Measurements from ENCODE around the gene EREG. TPM values are rescaled to one million over a fixed set of nuclear protein-coding genes. Genes with fewer than 3 reads are reported as not detected.

Gene EREG
- total and polyA plus RNA-seq, 9 of the 15 experiments (the other 6 are each of a cell fraction or from before 2014, with no cell fraction given), result 0.97 to 7.3 (median 2.5) TPM

GRCh38 chr4:74327762-74328161, 37.2 kb upstream of the EREG start:
- Histone ChIP-seq H3K27me3 (ENCODE audit: control insufficient read depth in 2 of 2, insufficient read depth in 2 of 2, low read length in 2 of 2) (no peaks in the 10 kb centered on the region), H3K36me3 (ENCODE audit: control insufficient read depth, insufficient read depth, low read length) (peaks cover 6% of the 10 kb centered on the region; the same call in 2 of the 3 replicates), H3K4me3 (peak overlapping the region; percentile 36), H3K4me1 (replicated peaks in 1 of 2; ENCODE audit: control insufficient read depth in 2 of 2, insufficient read depth in 2 of 2, low read length in 2 of 2) (peaks cover 0 to 36% of the 10 kb centered on the region in 2 experiments; a peak in 3 of 5 replicates), H2AFZ (ENCODE audit: low read depth, low read length) (peak overlapping the region; percentile 22; the same call in 1 of the 2 replicates), H3K9me1 (ENCODE audit: control insufficient read depth, insufficient read depth, low read length) (no peaks in the 10 kb centered on the region), H3K27ac (ENCODE audit: extremely low read depth, low read depth, low read length) (peak overlapping the region; percentile 83), H3K4me2 (ENCODE audit: insufficient read depth, low read length) (peak overlapping the region; percentile 65), H3K9ac (ENCODE audit: insufficient read depth in 1 of 2, low read depth in 2 of 2, low read length in 2 of 2) (peak overlapping the region in 1 of 2 experiments; percentile 70; a peak in 2 of 4 replicates), H3K79me2 (ENCODE audit: control insufficient read depth, insufficient read depth, low read length) (peaks cover 78% of the 10 kb centered on the region), H4K20me1 (replicated peaks; ENCODE audit: control insufficient read depth, insufficient read depth, low read length) (no peaks in the 10 kb centered on the region), H3K9me3 (replicated peaks; ENCODE audit: control insufficient read depth, insufficient read depth, low read depth, low read length) (no peaks in the 10 kb centered on the region)
- in situ Hi-C loops (cut with MboI) (no loop called here), intact Hi-C loops (cut with micrococcal nuclease) (loop anchor here (5.0 kb wide), 1 partner anchor 120 kb away; the partner anchor contains the start of gene AREG)
- no peak for FAIRE-seq
- BruUV-seq (replicated peaks), result no TSS peak
- no peak for ATAC-seq
- ChIA-PET CTCF (ENCODE audit: low intra/inter-chr PET ratio) (no interaction called here), POLR2A (no interaction called here)
- 6% methylated on average over 3 of the region's 3 CpGs for WGBS (ENCODE audit: insufficient coverage, low coverage, missing lambda C conversion rate)
- TF ChIP-seq ZFPM2 (CRISPR knock-in tag; IDR thresholded peaks at IDR 0.05), result no peak
- TF ChIP-seq ZNF384 (IDR thresholded peaks at IDR 0.05; ENCODE audit: low read depth, low read length), result no peak
- no peak for TF ChIP-seq NFXL1 (CRISPR knock-in tag; IDR thresholded peaks at IDR 0.05)
- no peak for TF ChIP-seq ZFX (CRISPR knock-in tag; IDR thresholded peaks at IDR 0.05)
- no peak for TF ChIP-seq MTA1 (IDR thresholded peaks at IDR 0.05; ENCODE audit: borderline replicate concordance)
- TF ChIP-seq ZNF436 (CRISPR knock-in tag; IDR thresholded peaks at IDR 0.05), result no peak
- no peak for TF ChIP-seq CBX5 (IDR thresholded peaks at IDR 0.05; ENCODE audit: borderline replicate concordance, low read depth)
- no peak for TF ChIP-seq CREB3 (tag; conservative IDR thresholded peaks at IDR 0.05; ENCODE audit: low read depth)
- no peak for TF ChIP-seq BRD4 (IDR thresholded peaks at IDR 0.05)
- TF ChIP-seq ZKSCAN8 (CRISPR knock-in tag; IDR thresholded peaks at IDR 0.05), result no peak
- no peak for TF ChIP-seq ZNF324 (CRISPR knock-in tag; IDR thresholded peaks at IDR 0.05)
- no peak for DNase-seq (ENCODE audit: extremely low read depth in 1 of 4, low spot score in 3 of 4)

All from K562 (cell line).